ENCODE results near the gene DLX4.

The DLX4 gene

DNA sequence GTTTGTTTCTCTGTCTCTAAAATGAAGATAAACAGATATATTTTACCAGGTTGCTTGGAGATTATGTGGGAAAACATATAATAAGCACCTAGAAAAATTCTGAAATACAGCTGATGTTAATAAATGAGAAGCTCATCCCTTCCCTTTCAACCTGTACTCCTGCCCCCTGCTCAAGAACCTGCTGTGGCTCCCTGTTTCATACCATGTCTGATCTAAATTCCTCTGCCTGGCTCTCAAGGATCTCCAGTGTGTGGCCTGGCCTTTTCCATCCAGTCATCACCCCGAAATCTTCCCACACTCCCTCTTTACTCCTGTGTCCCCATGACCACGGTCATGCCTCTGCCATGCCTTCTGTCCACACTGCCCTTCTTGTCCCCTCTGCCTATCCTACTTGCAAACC lies 19.4 kb upstream of the DLX4 start:
- no peaks in the 10 kb centered on the region for H3K36me3 ChIP-seq
- no peak overlapping the region for H3K4me3 ChIP-seq (ENCODE audit: low read depth, low read length)
- peaks cover 2% of the 10 kb centered on the region for H3K9me3 ChIP-seq (ENCODE audit: severe bottlenecking)
- TF ChIP-seq, protein P1, sequence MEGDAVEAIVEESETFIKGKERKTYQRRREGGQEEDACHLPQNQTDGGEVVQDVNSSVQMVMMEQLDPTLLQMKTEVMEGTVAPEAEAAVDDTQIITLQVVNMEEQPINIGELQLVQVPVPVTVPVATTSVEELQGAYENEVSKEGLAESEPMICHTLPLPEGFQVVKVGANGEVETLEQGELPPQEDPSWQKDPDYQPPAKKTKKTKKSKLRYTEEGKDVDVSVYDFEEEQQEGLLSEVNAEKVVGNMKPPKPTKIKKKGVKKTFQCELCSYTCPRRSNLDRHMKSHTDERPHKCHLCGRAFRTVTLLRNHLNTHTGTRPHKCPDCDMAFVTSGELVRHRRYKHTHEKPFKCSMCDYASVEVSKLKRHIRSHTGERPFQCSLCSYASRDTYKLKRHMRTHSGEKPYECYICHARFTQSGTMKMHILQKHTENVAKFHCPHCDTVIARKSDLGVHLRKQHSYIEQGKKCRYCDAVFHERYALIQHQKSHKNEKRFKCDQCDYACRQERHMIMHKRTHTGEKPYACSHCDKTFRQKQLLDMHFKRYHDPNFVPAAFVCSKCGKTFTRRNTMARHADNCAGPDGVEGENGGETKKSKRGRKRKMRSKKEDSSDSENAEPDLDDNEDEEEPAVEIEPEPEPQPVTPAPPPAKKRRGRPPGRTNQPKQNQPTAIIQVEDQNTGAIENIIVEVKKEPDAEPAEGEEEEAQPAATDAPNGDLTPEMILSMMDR (IDR thresholded peaks at IDR 0.05; ENCODE audit: low read depth, low read length), result no peak
- no peak for DNase-seq
- no peak overlapping the region for H3K27ac ChIP-seq
- H3K27me3 ChIP-seq (ENCODE audit: insufficient read depth, low read depth, severe bottlenecking), result no peaks in the 10 kb centered on the region

DNA sequence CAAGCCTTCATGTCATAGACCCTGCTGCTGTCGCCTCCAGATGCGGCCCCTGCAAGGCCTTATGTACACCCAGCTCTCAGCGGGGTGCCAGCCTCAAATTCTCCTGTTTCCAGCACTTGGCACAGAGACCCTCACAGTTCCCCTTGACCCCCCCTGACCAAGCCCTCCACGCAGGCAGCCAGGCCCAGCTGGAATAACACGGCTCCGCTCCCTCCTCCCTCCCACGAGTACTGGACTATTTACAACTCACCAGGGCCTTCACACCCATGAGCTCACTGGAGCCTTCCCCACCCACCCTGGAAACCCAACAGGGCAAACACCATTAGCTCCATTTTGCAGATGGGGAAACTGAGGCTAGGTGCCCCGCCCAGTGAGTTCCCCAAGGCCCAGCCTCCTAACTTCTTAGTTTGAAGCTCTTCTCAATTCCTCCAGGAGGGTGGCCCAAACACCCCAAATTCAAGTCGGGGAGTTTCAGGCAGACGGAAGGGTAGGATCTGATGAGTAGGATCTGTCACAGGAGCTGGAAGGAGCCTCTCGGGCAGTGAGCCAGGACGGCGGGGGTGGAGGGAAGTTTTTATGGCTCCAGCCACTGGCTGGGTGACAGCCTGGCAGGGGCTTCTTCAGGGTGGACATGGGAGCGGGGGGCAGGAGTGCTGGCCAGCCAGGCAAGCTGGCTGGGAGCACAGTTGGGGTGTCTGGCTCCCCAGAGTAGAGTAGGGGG lies 17.5 kb upstream of the DLX4 start:
- Histone ChIP-seq H3K4me3 (ENCODE audit: low read depth, low read length) (no peak overlapping the region), H3K36me3 (no peaks in the 10 kb centered on the region), H3K27ac (no peak overlapping the region), H3K27me3 (ENCODE audit: insufficient read depth, low read depth, severe bottlenecking) (no peaks in the 10 kb centered on the region), H3K9me3 (ENCODE audit: severe bottlenecking) (no peaks in the 10 kb centered on the region)
- DNase-seq, result no peak
- TF ChIP-seq, protein P1 (IDR thresholded peaks at IDR 0.05; ENCODE audit: low read depth, low read length), result no peak

DNA sequence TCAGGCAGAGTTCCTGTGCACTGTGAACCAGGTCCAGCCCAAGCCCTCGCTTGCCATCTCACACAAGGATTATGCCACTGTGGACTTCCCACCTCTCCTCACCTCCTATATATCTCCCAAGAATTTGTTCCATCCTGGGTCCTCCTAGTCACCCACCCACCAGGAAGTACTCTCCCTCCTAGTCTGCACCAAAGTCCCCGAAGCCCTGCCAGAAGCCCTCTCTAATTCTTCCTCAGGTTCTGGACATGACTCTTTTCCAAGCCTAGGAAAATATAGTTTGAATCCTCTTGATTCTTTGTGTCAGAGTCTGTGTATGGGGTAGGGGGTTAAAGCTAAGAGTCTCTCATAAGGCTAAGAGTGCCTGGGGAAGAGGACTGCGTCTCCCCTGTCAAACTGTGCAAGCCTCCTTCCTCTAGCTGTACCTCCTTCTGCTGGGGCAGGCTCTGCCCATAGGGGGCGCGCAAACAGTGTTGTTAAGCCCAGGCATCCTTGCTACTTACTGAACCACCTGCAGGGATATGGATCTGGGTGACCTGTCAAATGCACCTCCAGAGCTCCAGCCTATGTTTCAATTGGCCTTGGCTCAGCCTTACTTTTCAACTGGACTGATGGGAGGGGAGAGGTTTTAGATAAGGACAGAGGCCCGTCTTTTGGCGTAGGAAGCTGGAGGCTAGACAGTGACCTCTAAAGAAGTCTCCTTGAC lies 16.6 kb upstream of the DLX4 start:
- H3K27ac ChIP-seq, result no peak overlapping the region
- no peaks in the 10 kb centered on the region for H3K9me3 ChIP-seq (ENCODE audit: severe bottlenecking)
- H3K36me3 ChIP-seq, result no peaks in the 10 kb centered on the region
- H3K4me3 ChIP-seq (ENCODE audit: low read depth, low read length), result no peak overlapping the region
- DNase-seq, result peak; percentile 96
- H3K27me3 ChIP-seq (ENCODE audit: insufficient read depth, low read depth, severe bottlenecking), result no peaks in the 10 kb centered on the region
- TF ChIP-seq, protein P1 (IDR thresholded peaks at IDR 0.05; ENCODE audit: low read depth, low read length), result peak; percentile 98

DNA sequence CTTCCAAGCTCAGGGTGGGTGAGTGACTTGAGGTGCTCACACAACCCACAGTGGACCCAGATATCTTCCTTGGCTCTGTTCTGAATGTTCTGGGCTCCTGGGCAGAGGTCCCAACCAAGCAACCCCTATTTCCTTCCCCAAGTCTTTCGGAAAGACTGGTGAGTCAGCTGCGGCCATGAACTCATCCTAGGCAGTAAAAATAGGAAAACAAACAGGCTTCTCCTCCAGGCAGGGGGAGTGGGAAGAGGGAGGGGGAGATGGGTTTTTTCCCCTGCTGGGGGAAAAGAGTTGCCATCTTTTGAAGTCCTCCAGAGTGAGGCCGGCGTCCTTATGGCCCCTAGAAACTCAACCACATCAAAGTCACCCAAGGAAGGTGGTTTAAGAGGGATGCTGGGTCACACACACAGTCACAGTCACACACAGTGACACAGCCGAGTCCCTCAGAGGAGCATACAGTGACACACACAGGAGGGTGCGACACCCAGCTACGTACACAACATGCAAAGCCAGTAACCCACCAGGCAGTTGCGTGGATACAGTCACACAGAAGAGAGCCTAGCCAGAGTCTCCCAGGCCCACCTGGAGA lies 16.0 kb upstream of the DLX4 start:
- Histone ChIP-seq H3K9me3 (ENCODE audit: severe bottlenecking) (no peaks in the 10 kb centered on the region), H3K36me3 (no peaks in the 10 kb centered on the region), H3K27me3 (ENCODE audit: insufficient read depth, low read depth, severe bottlenecking) (no peaks in the 10 kb centered on the region), H3K27ac (no peak overlapping the region), H3K4me3 (ENCODE audit: low read depth, low read length) (no peak overlapping the region)
- TF ChIP-seq, protein P1 (IDR thresholded peaks at IDR 0.05; ENCODE audit: low read depth, low read length), result no peak
- DNase-seq, result no peak

GRCh38 chr17:49955157-49955556 lies 13.8 kb upstream of the DLX4 start:
- H3K27ac ChIP-seq, result no peak overlapping the region
- H3K27me3 ChIP-seq (ENCODE audit: insufficient read depth, low read depth, severe bottlenecking), result no peaks in the 10 kb centered on the region
- H3K36me3 ChIP-seq, result no peaks in the 10 kb centered on the region
- no peak overlapping the region for H3K4me3 ChIP-seq (ENCODE audit: low read depth, low read length)
- no peaks in the 10 kb centered on the region for H3K9me3 ChIP-seq (ENCODE audit: severe bottlenecking)
- TF ChIP-seq, protein P1 (IDR thresholded peaks at IDR 0.05; ENCODE audit: low read depth, low read length), result no peak
- DNase-seq, result no peak
